HepG2 (cell line): ENCODE data around the gene B3GNT9. TPM values are rescaled to one million over a fixed set of nuclear protein-coding genes. Genes with fewer than 3 reads are reported as not detected.
A peak's percentile ranks its signal among the peaks of the same experiment; 100 is the strongest.

Experiments used
- CENPX ChIP-seq: sonication (generic); formaldehyde crosslinking; IDR thresholded peaks from 2 replicates; pipeline ENCODE4 v1.9.0; 2021; ENCODE audit warnings: mild to moderate bottlenecking, missing genetic modification reagents, moderate library complexity
- EEA1 ChIP-seq: sonication (generic); formaldehyde crosslinking; IDR thresholded peaks from 2 replicates; pipeline ENCODE4 v1.5.1; 2020; ENCODE audit warnings: mild to moderate bottlenecking, missing genetic modification reagents, borderline replicate concordance
- IRF1 ChIP-seq: sonication (generic); formaldehyde crosslinking; IDR thresholded peaks from 2 replicates; pipeline ENCODE4 v1.4.0; 2020; ENCODE audit warnings: low read depth, mild to moderate bottlenecking, missing genetic modification reagents
- MTA3 ChIP-seq: sonication (generic); formaldehyde crosslinking; IDR thresholded peaks from 2 replicates; pipeline ENCODE4 v1.4.0; 2020; ENCODE audit warnings: missing genetic modification reagents
- RNF2 ChIP-seq: fragments of 450-650 bp; conservative IDR thresholded peaks from 2 replicates; pipeline ENCODE4 v1.6.1; 2016; ENCODE audit warnings: low read depth
- SNAPC4 ChIP-seq: sonication (generic); formaldehyde crosslinking; IDR thresholded peaks from 2 replicates; pipeline ENCODE4 v1.4.0; 2020; ENCODE audit warnings: mild to moderate bottlenecking, missing genetic modification reagents
- SNAPC5 ChIP-seq: sonication (generic); formaldehyde crosslinking; IDR thresholded peaks from 2 replicates; pipeline ENCODE4 v1.8.1; 2023; ENCODE audit warnings: mild to moderate bottlenecking, missing genetic modification reagents, borderline replicate concordance
- ZBTB8A ChIP-seq: sonication (generic); formaldehyde crosslinking; IDR thresholded peaks from 2 replicates; pipeline ENCODE4 v1.4.0; 2020; ENCODE audit warnings: mild to moderate bottlenecking, low read depth, missing genetic modification reagents, borderline replicate concordance
- ZNF563 ChIP-seq: sonication (generic); formaldehyde crosslinking; IDR thresholded peaks from 2 replicates; pipeline ENCODE4 v1.8.0; 2022; ENCODE audit warnings: mild to moderate bottlenecking, moderate library complexity, missing genetic modification reagents
- ZNF781 ChIP-seq: sonication (generic); formaldehyde crosslinking; IDR thresholded peaks from 2 replicates; pipeline ENCODE4 v1.5.1; 2020; ENCODE audit warnings: borderline replicate concordance, mild to moderate bottlenecking, missing genetic modification reagents; ENCODE audit errors: not compliant biosample characterization
- polyA plus RNA-seq, 8 experiments: library from polyadenylated mRNA; depleted of rRNA in 3 of 8; stranded (reverse) in 7 of 8; unstranded in 1 of 8; fragments of >200 nt; fragmentation: Illumina TruSeq in 4 of 8; extraction: Trizol in 4 of 8; gene quantifications; 2 replicates each; pipeline versions ENCODE4 v1.2.1 to v1.2.3, GENCODE V29; 2011 to 2016; ENCODE audit warnings: low read depth in 4 of 8, missing spikeins in 1 of 8, mixed read lengths in 1 of 8; ENCODE audit not compliant: insufficient read depth in 1 of 8
- total RNA-seq, 5 experiments: library from RNA; depleted of rRNA; stranded (reverse); fragments of >200 nt; fragmentation: Illumina TruSeq; extraction: Trizol; gene quantifications; 2 replicates each; pipeline ENCODE4 v1.2.3, GENCODE V29; 2016; ENCODE audit warnings: low read depth in 1 of 5
- TF ChIP-seq, protein P1 (sequence below): IDR thresholded peaks from 2 replicates; pipeline ENCODE4 v1.6.1; 2016; ENCODE audit warnings: low read depth, control low read depth
- TF ChIP-seq, protein P2 (sequence below): sonication (generic); formaldehyde crosslinking; IDR thresholded peaks from 2 replicates; pipeline ENCODE4 v1.4.0; 2020; ENCODE audit warnings: missing genetic modification reagents

B3GNT9 gene
- total and polyA plus RNA-seq, 2 of the 13 experiments (the other 11 are each of a cell fraction or from before 2014, with no cell fraction given), result 1.5 to 3.1 TPM

DNA sequence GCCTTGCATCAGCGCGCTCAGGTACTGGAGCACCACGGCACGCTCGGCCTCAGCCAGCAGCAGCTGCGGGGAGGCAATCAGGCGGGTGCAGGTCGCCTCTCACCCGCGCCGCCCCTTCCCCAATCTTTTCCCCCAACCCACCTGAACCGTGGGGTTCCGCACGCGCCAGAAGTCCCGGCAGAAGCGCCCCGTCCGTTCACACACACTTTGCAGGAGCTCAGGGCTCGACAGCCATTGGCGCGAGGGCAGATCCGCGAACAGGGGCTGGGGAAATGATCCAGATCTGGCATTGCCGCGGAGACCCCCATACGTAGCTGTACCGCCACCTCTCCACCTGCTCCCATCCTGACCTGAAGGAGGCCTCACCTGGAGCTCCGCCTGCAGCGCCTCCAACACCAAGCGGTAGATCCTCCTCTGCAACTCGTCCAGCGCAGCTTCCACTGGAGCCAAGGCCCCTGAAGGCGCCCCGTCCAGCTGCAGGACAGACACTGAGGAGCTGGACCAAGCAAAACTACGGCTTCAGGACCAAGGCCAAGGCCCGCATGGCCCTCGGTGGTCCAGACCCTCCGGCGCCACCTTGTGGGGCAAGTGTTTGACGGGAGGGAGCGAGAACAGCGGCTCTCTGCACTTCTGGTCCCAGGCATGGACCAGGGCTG lies 34.3 kb upstream of the B3GNT9 start (continued):
- TF ChIP-seq CENPX (no peak), ZNF781 (CRISPR knock-in tag) (peak; percentile 91), RNF2 (no peak), SNAPC4 (peak; percentile 74; the same call in 1 of the 2 replicates), IRF1 (CRISPR knock-in tag) (0 out of 2 replicates have a peak, but pooled peaks have one; percentile 47), EEA1 (CRISPR knock-in tag) (no peak; the same call in 1 of the 2 replicates), ZBTB8A (CRISPR knock-in tag) (no peak), ZNF563 (peak; percentile 70; the same call in 1 of the 2 replicates), SNAPC5 (CRISPR knock-in tag) (no peak), MTA3 (no peak; the same call in 1 of the 2 replicates)
- TF ChIP-seq, protein P1, sequence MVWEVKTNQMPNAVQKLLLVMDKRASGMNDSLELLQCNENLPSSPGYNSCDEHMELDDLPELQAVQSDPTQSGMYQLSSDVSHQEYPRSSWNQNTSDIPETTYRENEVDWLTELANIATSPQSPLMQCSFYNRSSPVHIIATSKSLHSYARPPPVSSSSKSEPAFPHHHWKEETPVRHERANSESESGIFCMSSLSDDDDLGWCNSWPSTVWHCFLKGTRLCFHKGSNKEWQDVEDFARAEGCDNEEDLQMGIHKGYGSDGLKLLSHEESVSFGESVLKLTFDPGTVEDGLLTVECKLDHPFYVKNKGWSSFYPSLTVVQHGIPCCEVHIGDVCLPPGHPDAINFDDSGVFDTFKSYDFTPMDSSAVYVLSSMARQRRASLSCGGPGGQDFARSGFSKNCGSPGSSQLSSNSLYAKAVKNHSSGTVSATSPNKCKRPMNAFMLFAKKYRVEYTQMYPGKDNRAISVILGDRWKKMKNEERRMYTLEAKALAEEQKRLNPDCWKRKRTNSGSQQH (CRISPR knock-in tag), result peak; percentile 99
- TF ChIP-seq, protein P2, sequence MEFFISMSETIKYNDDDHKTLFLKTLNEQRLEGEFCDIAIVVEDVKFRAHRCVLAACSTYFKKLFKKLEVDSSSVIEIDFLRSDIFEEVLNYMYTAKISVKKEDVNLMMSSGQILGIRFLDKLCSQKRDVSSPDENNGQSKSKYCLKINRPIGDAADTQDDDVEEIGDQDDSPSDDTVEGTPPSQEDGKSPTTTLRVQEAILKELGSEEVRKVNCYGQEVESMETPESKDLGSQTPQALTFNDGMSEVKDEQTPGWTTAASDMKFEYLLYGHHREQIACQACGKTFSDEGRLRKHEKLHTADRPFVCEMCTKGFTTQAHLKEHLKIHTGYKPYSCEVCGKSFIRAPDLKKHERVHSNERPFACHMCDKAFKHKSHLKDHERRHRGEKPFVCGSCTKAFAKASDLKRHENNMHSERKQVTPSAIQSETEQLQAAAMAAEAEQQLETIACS (CRISPR knock-in tag), result peak; percentile 82
